K562 (cell line): ENCODE data around the gene NAXE. TPM values are rescaled to one million over a fixed set of nuclear protein-coding genes. Genes with fewer than 3 reads are reported as not detected.

Experiments
- ESRRA ChIP-seq: fragments of 450-650 bp; IDR thresholded peaks from 2 replicates; pipeline ENCODE4 v1.6.1; 2014; ENCODE audit warnings: low read depth, mild to moderate bottlenecking, moderate library complexity, borderline replicate concordance
- GABPB1 ChIP-seq: sonication (generic); formaldehyde crosslinking; IDR thresholded peaks from 2 replicates; pipeline ENCODE4 v1.8.0; 2022; ENCODE audit warnings: mild to moderate bottlenecking, missing genetic modification reagents
- GTF3C2 ChIP-seq: IDR thresholded peaks from 3 replicates; pipeline ENCODE4 v1.6.1; 2011; ENCODE audit warnings: borderline replicate concordance, mild to moderate bottlenecking, moderate library complexity; ENCODE audit not compliant: insufficient read length; ENCODE audit errors: extremely low read depth
- ILK ChIP-seq: fragments of 450-650 bp; IDR thresholded peaks from 2 replicates; pipeline ENCODE4 v1.6.1; 2016; ENCODE audit warnings: missing genetic modification characterization, low read depth, mild to moderate bottlenecking, missing compliant biosample characterization, moderate library complexity, borderline replicate concordance
- JUND ChIP-seq, 2 experiments: IDR thresholded peaks; 2 replicates in 1 of 2; 3 replicates in 1 of 2; pipeline ENCODE4 v1.6.1; 2011; ENCODE audit warnings: borderline replicate concordance in 2 of 2, low read depth in 2 of 2, low read length in 2 of 2, improper control_type of control experiment in 1 of 2, missing biosample characterization in 1 of 2, missing genetic modification characterization in 1 of 2, missing genetic modification reagents in 1 of 2
- KLF10 ChIP-seq: fragments of 250-450 bp; sonication (Bioruptor Pico); IDR thresholded peaks from 2 replicates; pipeline ENCODE4 v1.6.1; 2021; ENCODE audit warnings: matching md5 sums
- MECOM ChIP-seq: fragments of 250-450 bp; sonication (Bioruptor Pico); IDR thresholded peaks from 2 replicates; pipeline ENCODE4 v1.8.0; 2022; ENCODE audit warnings: inconsistent platforms
- MTA3 ChIP-seq: fragments of 450-650 bp; formaldehyde crosslinking; IDR thresholded peaks from 2 replicates; pipeline ENCODE4 v1.6.1; 2017; ENCODE audit warnings: mild to moderate bottlenecking, borderline replicate concordance
- MYC ChIP-seq, 2 experiments: fragments of 250-450 bp in 1 of 2; sonication (Bioruptor Pico) in 1 of 2; IDR thresholded peaks; 2 replicates each; pipeline versions ENCODE4 v1.5.1 to v1.6.1; 2012 to 2021; ENCODE audit warnings: low read depth in 2 of 2, borderline replicate concordance in 1 of 2, improper control_type of control experiment in 1 of 2, low read length in 1 of 2, mild to moderate bottlenecking in 1 of 2, moderate library complexity in 1 of 2
- NFRKB ChIP-seq: fragments of 450-650 bp; IDR thresholded peaks from 2 replicates; pipeline ENCODE4 v1.6.1; 2016; ENCODE audit warnings: low read depth
- PHF21A ChIP-seq: fragments of 450-650 bp; IDR thresholded peaks from 2 replicates; pipeline ENCODE4 v1.6.1; 2017; ENCODE audit warnings: low read depth, borderline replicate concordance
- PRPF4 ChIP-seq: fragments of 200-400 bp; formaldehyde crosslinking; IDR thresholded peaks from one replicate; pipeline ENCODE4 v1.6.1; 2017; ENCODE audit warnings: low read length, low read depth, mild to moderate bottlenecking; ENCODE audit not compliant: insufficient read depth, poor library complexity, severe bottlenecking
- SMARCC2 ChIP-seq: fragments of 450-650 bp; IDR thresholded peaks from 2 replicates; pipeline ENCODE4 v1.6.1; 2017; ENCODE audit warnings: antibody characterized with exemption, moderate library complexity, mild to moderate bottlenecking, low read depth
- TAF15 ChIP-seq: fragments of 200-400 bp; formaldehyde crosslinking; IDR thresholded peaks from 2 replicates; pipeline ENCODE4 v1.6.1; 2017; ENCODE audit warnings: mild to moderate bottlenecking, low read depth, low read length, moderate library complexity
- TRIM25 ChIP-seq: fragments of 450-650 bp; IDR thresholded peaks from 2 replicates; pipeline ENCODE4 v1.7.0; 2016; ENCODE audit warnings: borderline replicate concordance
- ZNF121 ChIP-seq: sonication (generic); formaldehyde crosslinking; conservative IDR thresholded peaks from 2 replicates; pipeline ENCODE4 v1.8.0; 2022; ENCODE audit warnings: missing genetic modification reagents
- ZNF232 ChIP-seq: sonication (generic); formaldehyde crosslinking; IDR thresholded peaks from 2 replicates; pipeline ENCODE4 v1.8.0; 2022; ENCODE audit warnings: mild to moderate bottlenecking, missing genetic modification reagents
- ZNF282 ChIP-seq: sonication (generic); formaldehyde crosslinking; IDR thresholded peaks from 2 replicates; pipeline ENCODE4 v1.8.1; 2023; ENCODE audit warnings: missing genetic modification reagents
- polyA plus RNA-seq, 8 experiments: library from polyadenylated mRNA; depleted of rRNA in 4 of 8; stranded (reverse) in 5 of 8; unstranded in 3 of 8; fragments of >200 nt; fragmentation: Nextera tagmentation in 2 of 8; fragmentation: Illumina TruSeq in 1 of 8; extraction: Ambion mirVana in 2 of 8; extraction: Trizol in 1 of 8; gene quantifications; 2 replicates each; pipeline versions ENCODE4 v1.2.1 to v1.2.3, GENCODE V29; 2011 to 2014; ENCODE audit warnings: inconsistent platforms in 1 of 8, missing spikeins in 1 of 8
- total RNA-seq, 7 experiments: library from RNA; depleted of rRNA in 6 of 7; stranded (reverse); fragments of >200 nt in 6 of 7; fragmentation: Illumina TruSeq in 2 of 7; extraction: Trizol in 2 of 7; gene quantifications; 2 replicates each; pipeline versions ENCODE4 v1.2.1 to v1.2.3, GENCODE V29; 2011 to 2021; ENCODE audit warnings: low replicate concordance in 1 of 7
- TF ChIP-seq, protein P1 (sequence below): sonication (generic); formaldehyde crosslinking; IDR thresholded peaks from 2 replicates; pipeline ENCODE4 v1.8.1; 2023; ENCODE audit warnings: mild to moderate bottlenecking, missing genetic modification reagents

Gene NAXE
- total and polyA plus RNA-seq, 9 of the 15 experiments (the other 6 are each of a cell fraction or from before 2014, with no cell fraction given) = 27.3 to 137 (median 90.0) TPM

DNA sequence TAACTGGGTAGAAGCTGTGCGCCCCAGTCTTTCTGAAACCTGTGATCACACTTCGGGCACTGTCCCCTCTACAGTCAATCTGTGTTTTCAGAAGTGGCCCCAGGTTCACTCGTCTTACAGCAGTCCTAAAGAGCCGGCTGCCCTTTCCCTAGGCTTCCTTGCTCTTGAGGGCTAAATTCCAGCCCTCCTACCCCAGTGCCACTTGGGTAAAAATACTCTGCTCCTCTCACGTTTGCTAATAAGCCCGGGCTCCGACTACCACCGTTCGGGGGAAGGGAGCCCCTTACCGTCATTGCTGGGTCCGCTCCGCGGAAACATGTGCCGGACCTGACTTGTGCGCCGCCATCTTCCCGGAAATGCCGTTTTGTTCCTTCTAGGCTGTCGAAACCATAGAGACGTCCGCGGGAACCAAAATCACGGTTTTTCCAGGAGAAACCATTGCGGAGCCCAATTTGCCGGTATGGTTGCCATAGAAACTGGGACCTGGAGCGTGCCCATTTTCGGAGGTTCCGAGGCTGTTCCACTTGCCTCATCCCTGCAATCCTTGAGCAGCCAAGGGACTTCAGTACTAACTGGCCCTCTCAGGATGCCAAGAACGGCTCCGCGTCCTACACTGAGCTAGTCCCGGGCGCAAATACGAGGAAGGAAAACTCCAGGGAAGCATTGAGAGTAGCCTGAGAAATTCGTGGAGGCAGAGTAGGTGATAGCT lies 9.7 kb downstream of the NAXE start, which contains the start of gene GPATCH4 (continued):
- TF ChIP-seq TRIM25 (no peak), ILK (no peak), ESRRA (peak; percentile 41; the same call in 1 of the 2 replicates), KLF10 (CRISPR knock-in tag) (no peak), ZNF121 (no peak), PHF21A (peak; percentile 48; the same call in 1 of the 2 replicates), MYC (IDR thresholded peaks at IDR 0.05; ENCODE audit: low read depth, low read length) (peak; percentile 98), MYC (CRISPR knock-in tag; IDR thresholded peaks at IDR 0.05; ENCODE audit: borderline replicate concordance, low read depth) (peak; percentile 87), MECOM (CRISPR knock-in tag) (no peak), NFRKB (peak; percentile 86), MTA3 (peak; percentile 69; the same call in 1 of the 2 replicates), JUND (IDR thresholded peaks at IDR 0.05; ENCODE audit: borderline replicate concordance, low read depth, low read length) (peak; percentile 42; the same call in 1 of the 2 replicates), JUND (tag; IDR thresholded peaks at IDR 0.05; ENCODE audit: borderline replicate concordance, low read depth, low read length) (no peak; the same call in 2 of the 3 replicates), SMARCC2 (no peak), TAF15 (no peak), GABPB1 (CRISPR knock-in tag) (peak; percentile 93), PRPF4 (no peak), ZNF232 (CRISPR knock-in tag) (no peak), ZNF282 (CRISPR knock-in tag) (no peak), GTF3C2 (no peak)
- TF ChIP-seq, protein P1, sequence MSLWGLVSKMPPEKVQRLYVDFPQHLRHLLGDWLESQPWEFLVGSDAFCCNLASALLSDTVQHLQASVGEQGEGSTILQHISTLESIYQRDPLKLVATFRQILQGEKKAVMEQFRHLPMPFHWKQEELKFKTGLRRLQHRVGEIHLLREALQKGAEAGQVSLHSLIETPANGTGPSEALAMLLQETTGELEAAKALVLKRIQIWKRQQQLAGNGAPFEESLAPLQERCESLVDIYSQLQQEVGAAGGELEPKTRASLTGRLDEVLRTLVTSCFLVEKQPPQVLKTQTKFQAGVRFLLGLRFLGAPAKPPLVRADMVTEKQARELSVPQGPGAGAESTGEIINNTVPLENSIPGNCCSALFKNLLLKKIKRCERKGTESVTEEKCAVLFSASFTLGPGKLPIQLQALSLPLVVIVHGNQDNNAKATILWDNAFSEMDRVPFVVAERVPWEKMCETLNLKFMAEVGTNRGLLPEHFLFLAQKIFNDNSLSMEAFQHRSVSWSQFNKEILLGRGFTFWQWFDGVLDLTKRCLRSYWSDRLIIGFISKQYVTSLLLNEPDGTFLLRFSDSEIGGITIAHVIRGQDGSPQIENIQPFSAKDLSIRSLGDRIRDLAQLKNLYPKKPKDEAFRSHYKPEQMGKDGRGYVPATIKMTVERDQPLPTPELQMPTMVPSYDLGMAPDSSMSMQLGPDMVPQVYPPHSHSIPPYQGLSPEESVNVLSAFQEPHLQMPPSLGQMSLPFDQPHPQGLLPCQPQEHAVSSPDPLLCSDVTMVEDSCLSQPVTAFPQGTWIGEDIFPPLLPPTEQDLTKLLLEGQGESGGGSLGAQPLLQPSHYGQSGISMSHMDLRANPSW (CRISPR knock-in tag) = no peak
